Hepatocyte (in vitro differentiated cells): Measurements from ENCODE around the gene ADCY2. TPM values are rescaled to one million over a fixed set of nuclear protein-coding genes. Genes with fewer than 3 reads are reported as not detected.

Experiments
- DNase-seq: peaks from one replicate; pipeline ENCODE4 v3.0.0-alpha.2; 2016; ENCODE audit warnings: low spot score
- H2AFZ ChIP-seq: fragments of 200-600 bp; sonication (generic); 2 replicates; pipeline ENCODE4 v1.6.0; 2016; ENCODE audit warnings: antibody characterized with exemption, mild to moderate bottlenecking
- H3K27ac ChIP-seq: fragments of 200-600 bp; sonication (generic); 2 replicates; pipeline ENCODE4 v1.5.1; 2016; ENCODE audit warnings: mild to moderate bottlenecking
- H3K27me3 ChIP-seq: fragments of 200-600 bp; sonication (generic); 2 replicates; pipeline ENCODE4 v1.6.1; 2016
- H3K36me3 ChIP-seq: fragments of 200-600 bp; sonication (generic); replicated peaks from 2 replicates; pipeline ENCODE4 v1.5.1; 2016; ENCODE audit warnings: low read depth; ENCODE audit not compliant: insufficient read depth
- H3K4me1 ChIP-seq: fragments of 200-600 bp; sonication (generic); 2 replicates; pipeline ENCODE4 v1.5.1; 2016; ENCODE audit warnings: mild to moderate bottlenecking, moderate library complexity; ENCODE audit not compliant: insufficient read depth
- H3K4me2 ChIP-seq: fragments of 200-600 bp; sonication (generic); 2 replicates; pipeline ENCODE4 v1.6.0; 2016
- H3K4me3 ChIP-seq: fragments of 200-600 bp; sonication (generic); 2 replicates; pipeline ENCODE4 v1.5.1; 2016; ENCODE audit warnings: mild to moderate bottlenecking
- H3K79me2 ChIP-seq: fragments of 200-600 bp; sonication (generic); 2 replicates; pipeline ENCODE4 v1.6.0; 2017; ENCODE audit warnings: mild to moderate bottlenecking
- H3K9me2 ChIP-seq: fragments of 200-600 bp; sonication (generic); replicated peaks from 2 replicates; pipeline ENCODE4 v1.6.0; 2017; ENCODE audit warnings: mild to moderate bottlenecking; ENCODE audit not compliant: insufficient read depth
- H3K9me3 ChIP-seq: fragments of 200-600 bp; sonication (generic); 2 replicates; pipeline ENCODE4 v1.5.1; 2016; ENCODE audit warnings: low read depth, mild to moderate bottlenecking
- H4K20me1 ChIP-seq: fragments of 200-600 bp; sonication (generic); 2 replicates; pipeline ENCODE4 v1.6.0; 2016; ENCODE audit warnings: mild to moderate bottlenecking; ENCODE audit not compliant: insufficient read depth, poor library complexity, severe bottlenecking
- CTCF ChIP-seq: fragments of 200-600 bp; sonication (generic); IDR thresholded peaks from 2 replicates; pipeline ENCODE4 v1.5.1; 2016; ENCODE audit warnings: antibody characterized with exemption, mild to moderate bottlenecking; ENCODE audit not compliant: poor library complexity
- EZH2 ChIP-seq: fragments of 200-600 bp; sonication (generic); IDR thresholded peaks from 2 replicates; pipeline ENCODE4 v1.6.1; 2016; ENCODE audit warnings: antibody characterized with exemption, mild to moderate bottlenecking, borderline replicate concordance
- EZH2phosphoT487 ChIP-seq: fragments of 200-600 bp; sonication (generic); IDR thresholded peaks from one replicate; pipeline ENCODE4 v1.6.1; 2018; ENCODE audit warnings: antibody characterized with exemption, mild to moderate bottlenecking, low read depth, moderate library complexity; ENCODE audit not compliant: unreplicated experiment, severe bottlenecking
- WGBS: methylation state at CpG from one replicate; pipeline ENCODE4 v1.1.6; 2016; ENCODE audit warnings: low lambda C conversion rate; ENCODE audit errors: missing lambda C conversion rate; 5-methylcytosine and 5-hydroxymethylcytosine counted together
- polyA plus RNA-seq: library from polyadenylated mRNA; unstranded; fragments of >200 nt; fragmentation: Nextera tagmentation; extraction: Ambion mirVana; gene quantifications from 2 replicates; pipeline ENCODE4 v1.2.1, GENCODE V29; 2016
- total RNA-seq: library from RNA; depleted of rRNA; stranded (reverse); fragments of >200 nt; gene quantifications from 2 replicates; pipeline ENCODE4 v1.2.3, GENCODE V29; 2014

ADCY2 gene
- total and polyA plus RNA-seq, 2 experiments from 2014 or later: 3.2 to 8.5 TPM

- DNase-seq: no peak
- Histone ChIP-seq H3K27ac (no peak overlapping the region), H3K9me2 (no peaks in the 10 kb centered on the region), H3K4me2 (no peak overlapping the region), H3K27me3 (peaks cover 5% of the 10 kb centered on the region), H3K79me2 (no peaks in the 10 kb centered on the region), H3K4me3 (no peak overlapping the region), H4K20me1 (no peaks in the 10 kb centered on the region), H2AFZ (no peak overlapping the region), H3K9me3 (no peaks in the 10 kb centered on the region), H3K4me1 (no peaks in the 10 kb centered on the region), H3K36me3 (no peaks in the 10 kb centered on the region)
- 97% methylated on average over 6 of the region's 6 CpGs for WGBS
- no peak for TF ChIP-seq EZH2
- TF ChIP-seq CTCF: no peak
- no peak for TF ChIP-seq EZH2phosphoT487
These were observed 351.8 kb downstream of the ADCY2 start for GRCh38 chr5:7747728-7748127.

GRCh38 chr5:7749626-7750025 lies 353.7 kb downstream of the ADCY2 start:
- no peak for TF ChIP-seq CTCF
- TF ChIP-seq EZH2: no peak
- TF ChIP-seq EZH2phosphoT487: no peak
- no peaks in the 10 kb centered on the region for H3K9me2 ChIP-seq
- WGBS: 82% methylated on average over 7 of the region's 7 CpGs

GRCh38 chr5:7751874-7752273 lies 355.9 kb downstream of the ADCY2 start:
- no peak for DNase-seq
- no peak overlapping the region for H2AFZ ChIP-seq
- H3K27me3 ChIP-seq: peaks cover 5% of the 10 kb centered on the region
- no peaks in the 10 kb centered on the region for H3K36me3 ChIP-seq
- WGBS: 89% methylated on average over 5 of the region's 5 CpGs
- no peaks in the 10 kb centered on the region for H3K4me1 ChIP-seq
- no peak overlapping the region for H3K4me2 ChIP-seq
- no peaks in the 10 kb centered on the region for H3K9me2 ChIP-seq
- H3K27ac ChIP-seq: no peak overlapping the region
- no peaks in the 10 kb centered on the region for H3K79me2 ChIP-seq
- H3K9me3 ChIP-seq: no peaks in the 10 kb centered on the region
- no peaks in the 10 kb centered on the region for H4K20me1 ChIP-seq
- H3K4me3 ChIP-seq: no peak overlapping the region
- TF ChIP-seq EZH2: no peak
- no peak for TF ChIP-seq CTCF
- TF ChIP-seq EZH2phosphoT487: no peak

More at GRCh38 chr5:7749626-7750025, 353.7 kb downstream of the ADCY2 start:
- H4K20me1 ChIP-seq: no peaks in the 10 kb centered on the region
- H3K36me3 ChIP-seq: no peaks in the 10 kb centered on the region
- no peaks in the 10 kb centered on the region for H3K9me3 ChIP-seq
- no peak overlapping the region for H3K4me3 ChIP-seq
- peaks cover 5% of the 10 kb centered on the region for H3K27me3 ChIP-seq
- H3K79me2 ChIP-seq: no peaks in the 10 kb centered on the region
- no peak overlapping the region for H3K4me2 ChIP-seq
- no peaks in the 10 kb centered on the region for H3K4me1 ChIP-seq
- DNase-seq: no peak
- H2AFZ ChIP-seq: no peak overlapping the region
- H3K27ac ChIP-seq: no peak overlapping the region

GRCh38 chr5:7753181-7753580 lies 357.2 kb downstream of the ADCY2 start:
- no peaks in the 10 kb centered on the region for H3K79me2 ChIP-seq
- no peak overlapping the region for H3K4me3 ChIP-seq
- no peaks in the 10 kb centered on the region for H3K36me3 ChIP-seq
- no peak overlapping the region for H2AFZ ChIP-seq
- no peaks in the 10 kb centered on the region for H3K9me3 ChIP-seq
- no peaks in the 10 kb centered on the region for H3K4me1 ChIP-seq
- H3K27me3 ChIP-seq: peaks cover 5% of the 10 kb centered on the region
- H3K4me2 ChIP-seq: no peak overlapping the region
- TF ChIP-seq EZH2phosphoT487: no peak
- no peak for TF ChIP-seq EZH2
- TF ChIP-seq CTCF: no peak
- WGBS: 79% methylated on average over 3 of the region's 3 CpGs
- no peak for DNase-seq
- no peaks in the 10 kb centered on the region for H4K20me1 ChIP-seq
- no peaks in the 10 kb centered on the region for H3K9me2 ChIP-seq
- no peak overlapping the region for H3K27ac ChIP-seq
